22Rv1 (cell line): ENCODE results near the gene POLR1G.
"Not testable (repeated sequence)": the region's sequence is repeated elsewhere in the genome, so short reads cannot be mapped to it uniquely, and the experiment has no call there.

Experiments used
- ZFX ChIP-seq: fragments of 450-650 bp; IDR thresholded peaks from 2 replicates; pipeline ENCODE4 v1.6.1; 2017; ENCODE audit warnings: antibody characterized with exemption, borderline replicate concordance
- TF ChIP-seq, protein P1 (sequence below): fragments of 450-650 bp; IDR thresholded peaks from 2 replicates; pipeline ENCODE4 v1.5.1; 2017; ENCODE audit warnings: mild to moderate bottlenecking

DNA sequence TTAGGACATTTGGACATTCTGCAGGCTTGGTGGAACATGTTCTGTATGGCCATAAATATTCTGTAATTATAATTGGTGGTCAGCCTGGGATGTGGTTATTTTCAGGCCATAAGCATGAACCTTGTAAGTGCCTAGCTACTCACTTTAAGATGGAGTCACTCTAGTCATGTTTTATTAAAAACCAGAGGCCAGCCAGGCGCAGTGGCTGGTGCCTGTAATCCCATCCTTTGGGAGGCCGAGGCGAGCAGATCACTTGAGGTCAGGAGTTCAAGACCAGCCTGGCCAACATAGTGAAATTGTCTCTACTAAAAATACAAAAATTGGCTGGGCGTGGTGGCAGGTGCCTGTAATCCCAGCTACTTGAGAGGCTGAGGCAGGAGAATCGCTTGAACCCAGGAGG is 1.1 kb downstream of the POLR1G start:
- TF ChIP-seq, protein P1, sequence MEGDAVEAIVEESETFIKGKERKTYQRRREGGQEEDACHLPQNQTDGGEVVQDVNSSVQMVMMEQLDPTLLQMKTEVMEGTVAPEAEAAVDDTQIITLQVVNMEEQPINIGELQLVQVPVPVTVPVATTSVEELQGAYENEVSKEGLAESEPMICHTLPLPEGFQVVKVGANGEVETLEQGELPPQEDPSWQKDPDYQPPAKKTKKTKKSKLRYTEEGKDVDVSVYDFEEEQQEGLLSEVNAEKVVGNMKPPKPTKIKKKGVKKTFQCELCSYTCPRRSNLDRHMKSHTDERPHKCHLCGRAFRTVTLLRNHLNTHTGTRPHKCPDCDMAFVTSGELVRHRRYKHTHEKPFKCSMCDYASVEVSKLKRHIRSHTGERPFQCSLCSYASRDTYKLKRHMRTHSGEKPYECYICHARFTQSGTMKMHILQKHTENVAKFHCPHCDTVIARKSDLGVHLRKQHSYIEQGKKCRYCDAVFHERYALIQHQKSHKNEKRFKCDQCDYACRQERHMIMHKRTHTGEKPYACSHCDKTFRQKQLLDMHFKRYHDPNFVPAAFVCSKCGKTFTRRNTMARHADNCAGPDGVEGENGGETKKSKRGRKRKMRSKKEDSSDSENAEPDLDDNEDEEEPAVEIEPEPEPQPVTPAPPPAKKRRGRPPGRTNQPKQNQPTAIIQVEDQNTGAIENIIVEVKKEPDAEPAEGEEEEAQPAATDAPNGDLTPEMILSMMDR = not testable (repeated sequence)
- not testable (repeated sequence) for TF ChIP-seq ZFX
